Mesenteric fat pad (tissue), 1 donor: ENCODE data around the gene MAP2K2. TPM values are rescaled to one million over a fixed set of nuclear protein-coding genes. Genes with fewer than 3 reads are reported as not detected.
"Not testable (repeated sequence)": the region's sequence is repeated elsewhere in the genome, so short reads cannot be mapped to it uniquely, and the experiment has no call there.

Experiments
- DNase-seq: peaks from one replicate; pipeline ENCODE4 v3.0.0-alpha.2; 2020; ENCODE audit warnings: low spot score
- total RNA-seq: library from RNA; stranded (reverse); fragmentation: NEBNext Ultra II Directional; extraction: Animal tissue kit (Norgen Biotek cat#: 25700); gene quantifications from one replicate; pipeline ENCODE4 v1.2.1, GENCODE V29; 2021
- donor health status: DM: yes; HTN: yes; CAD: no.

Gene MAP2K2
- total RNA-seq, 1 donor from 2014 or later: 110 TPM

- DNase-seq: no peak
Measured at GRCh38 chr19:4130744-4131438, 7.0 kb upstream of the MAP2K2 start.

GRCh38 chr19:4129050-4129449 is 5.1 kb upstream of the MAP2K2 start:
- DNase-seq: not testable (repeated sequence)

DNA sequence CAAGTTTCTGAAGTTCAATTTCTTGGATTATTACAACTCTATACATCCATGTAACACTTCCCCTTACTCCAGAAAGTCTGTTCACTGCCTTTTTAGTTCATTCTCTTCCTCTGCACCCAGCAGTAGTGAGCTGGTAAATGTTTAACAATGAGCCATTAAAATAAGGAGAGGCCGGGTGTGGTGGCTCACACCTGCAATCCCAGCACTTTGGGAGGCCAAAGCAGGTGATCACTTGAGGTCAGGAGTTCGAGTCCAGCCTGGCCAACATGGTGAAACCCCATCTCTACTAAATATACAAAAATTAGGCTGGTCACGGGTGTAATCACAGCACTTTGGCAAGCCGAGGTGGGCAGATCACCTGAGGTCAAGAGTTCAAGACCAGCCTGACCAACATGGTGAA is 3.4 kb upstream of the MAP2K2 start:
- not testable (repeated sequence) for DNase-seq

GRCh38 chr19:4124638-4125037 is 716 bp upstream of the MAP2K2 start:
- no peak for DNase-seq

GRCh38 chr19:4122480-4122879 is 1.4 kb downstream of the MAP2K2 start:
- DNase-seq: no peak

DNA sequence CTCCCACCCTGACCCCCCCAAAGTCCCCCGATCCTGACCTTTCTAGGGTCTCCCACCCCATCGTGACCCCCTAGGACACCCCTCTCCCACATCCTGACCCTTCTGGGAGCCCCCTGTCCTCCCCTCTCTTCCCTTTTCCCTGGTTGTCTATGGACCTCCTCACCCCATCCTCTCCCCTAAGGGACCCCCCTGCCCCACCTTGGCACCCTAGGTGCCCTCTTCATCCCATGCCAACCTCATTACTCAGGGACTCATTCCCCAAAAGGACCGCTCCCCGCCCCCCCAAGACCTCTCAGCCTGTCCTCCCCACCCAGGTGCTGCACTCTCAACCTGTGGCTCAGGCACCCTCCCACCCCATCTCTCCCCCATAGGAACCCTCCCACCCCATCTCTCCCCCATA is 2.1 kb downstream of the MAP2K2 start:
- DNase-seq: no peak

GRCh38 chr19:4121273-4121612 is 2.7 kb downstream of the MAP2K2 start:
- no peak for DNase-seq

- no peak for DNase-seq
Measured at GRCh38 chr19:4120559-4121272, 3.2 kb downstream of the MAP2K2 start.

GRCh38 chr19:4119763-4120162 is 4.2 kb downstream of the MAP2K2 start:
- DNase-seq: no peak

DNA sequence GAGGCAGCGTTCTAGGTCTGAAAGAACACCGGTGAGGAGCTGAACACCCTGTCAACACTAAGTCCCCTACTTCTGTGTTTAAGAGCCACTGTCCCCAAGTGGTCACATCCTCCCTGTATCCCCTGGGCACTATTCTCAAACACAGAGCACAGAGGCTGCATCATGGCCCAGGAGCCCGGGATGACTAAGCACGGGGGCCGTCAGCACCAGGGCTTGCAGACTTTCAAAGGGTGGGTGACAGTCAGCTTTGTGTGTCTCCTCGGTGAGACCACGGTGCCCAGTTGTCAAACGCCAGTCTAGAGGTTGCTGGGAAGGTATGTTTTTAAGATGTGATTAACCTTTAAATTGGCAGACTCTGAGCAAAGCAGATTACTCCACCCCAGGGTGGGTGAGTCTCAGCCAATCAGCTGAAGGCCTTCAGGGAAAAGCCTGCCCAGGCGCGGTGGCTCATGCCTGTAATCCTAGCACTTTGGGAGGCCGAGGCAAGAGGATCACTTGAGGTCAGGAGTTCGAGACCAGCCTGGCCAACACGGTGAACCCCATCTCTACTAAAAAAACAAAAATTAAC is 8.0 kb downstream of the MAP2K2 start:
- DNase-seq: no peak

DNA sequence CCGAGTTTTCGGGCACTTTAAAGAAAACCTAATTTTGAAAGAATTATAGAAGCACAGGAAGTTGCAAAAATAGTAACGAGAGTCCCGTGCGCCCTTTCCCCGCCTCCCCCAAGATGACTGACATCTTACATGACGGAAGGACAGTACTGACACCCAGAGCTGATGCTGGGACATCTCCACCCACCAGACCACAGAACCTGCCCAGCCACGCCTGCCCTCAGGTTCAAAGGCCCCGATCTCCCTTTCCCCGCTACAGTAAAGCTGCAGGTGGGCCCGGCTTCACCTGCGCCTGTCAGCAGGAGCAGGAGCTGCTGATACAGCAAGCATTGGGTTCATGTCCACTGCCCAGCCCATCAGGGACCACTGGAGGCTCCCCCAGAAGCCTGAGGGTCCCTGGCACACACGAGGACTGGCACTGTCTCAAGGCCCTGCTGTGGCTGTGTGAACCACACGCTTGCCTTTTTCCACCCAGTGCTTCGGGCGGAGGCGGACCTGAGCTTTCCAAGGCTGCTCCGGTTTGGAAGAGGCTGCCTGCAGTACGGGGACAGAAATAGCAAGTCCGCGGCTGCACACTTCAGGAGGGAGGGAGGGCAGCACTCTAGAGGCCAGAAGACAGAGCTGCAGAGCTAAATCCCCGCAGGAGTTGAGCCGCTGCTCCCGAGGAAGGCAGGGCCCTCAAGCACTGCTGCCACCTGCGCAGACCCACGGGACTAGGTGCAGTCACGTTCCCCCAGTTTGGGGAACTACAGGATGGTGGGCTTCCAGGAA is 8.7 kb downstream of the MAP2K2 start:
- DNase-seq: no peak

DNA sequence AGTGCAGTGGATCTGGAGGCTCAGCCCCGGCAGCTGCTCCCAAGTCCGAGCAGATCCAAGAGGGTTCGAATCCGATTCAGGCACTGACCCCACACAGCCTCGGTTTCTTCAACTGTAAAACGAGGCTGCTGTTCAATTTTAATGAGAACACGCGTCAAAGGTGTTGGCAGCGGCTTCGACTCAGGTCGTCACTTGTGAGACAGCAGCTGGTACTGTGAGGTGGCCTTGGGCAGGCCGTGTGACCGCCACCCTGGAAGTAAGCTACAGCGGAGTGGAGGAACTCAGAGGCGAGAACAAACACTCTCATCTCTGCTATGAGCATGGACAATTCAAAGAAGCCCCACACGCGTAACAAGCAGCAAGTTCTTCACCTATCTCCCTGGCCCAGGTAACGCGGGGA is 9.7 kb downstream of the MAP2K2 start:
- no peak for DNase-seq

DNA sequence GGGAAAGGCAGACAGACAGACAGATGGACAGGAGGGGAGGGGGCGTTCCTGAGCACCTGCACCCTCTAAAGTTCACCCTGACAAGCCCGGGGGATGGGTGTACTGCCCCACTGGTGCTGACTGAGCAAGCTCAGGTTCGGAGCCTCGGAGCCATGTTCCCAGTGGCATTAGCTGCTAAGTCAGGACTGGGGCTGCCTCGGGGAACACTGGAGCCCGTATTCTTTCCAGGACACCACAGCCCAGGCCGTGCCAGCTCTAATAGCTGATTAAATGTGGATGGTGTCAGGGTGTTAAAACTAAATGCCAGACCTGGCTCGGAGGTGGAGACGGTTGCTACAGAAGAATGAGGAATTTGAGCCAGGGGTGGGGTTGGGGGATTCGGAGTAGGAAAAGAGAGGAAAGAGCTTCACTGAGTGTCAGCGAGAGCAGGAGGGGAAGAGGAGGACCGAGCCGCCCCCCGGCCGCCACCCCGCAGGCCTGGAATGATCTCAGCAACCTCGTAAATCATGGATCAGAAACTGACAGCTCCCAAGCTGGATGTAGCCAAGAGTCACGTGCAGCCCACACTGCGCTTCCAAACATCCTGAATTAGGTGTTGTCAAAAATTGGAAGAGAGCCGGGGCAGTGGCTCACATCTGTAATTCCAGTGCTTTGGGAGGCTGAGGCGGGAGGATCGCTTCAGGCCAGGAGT is 10.4 kb downstream of the MAP2K2 start:
- no peak for DNase-seq

- no peak for DNase-seq
Measured at GRCh38 chr19:4112367-4112766, 11.6 kb downstream of the MAP2K2 start.

DNA sequence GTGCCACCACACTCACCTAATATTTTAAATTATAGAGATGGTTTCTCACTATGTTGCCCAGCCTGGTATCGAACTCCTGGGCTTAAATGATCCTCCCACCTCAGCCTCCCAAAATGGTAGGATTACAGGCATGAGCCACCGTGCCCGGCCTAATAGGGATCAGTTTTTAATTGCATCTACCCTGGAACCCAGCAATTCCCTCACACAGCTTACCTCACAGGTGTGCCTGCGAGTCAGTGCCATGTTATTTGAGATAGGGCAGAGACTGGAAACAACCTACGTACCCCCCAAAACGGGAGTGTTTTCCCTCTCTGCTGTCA is 14.3 kb downstream of the MAP2K2 start:
- DNase-seq: no peak

GRCh38 chr19:4108767-4109625 is 14.9 kb downstream of the MAP2K2 start:
- DNase-seq: no peak

DNA sequence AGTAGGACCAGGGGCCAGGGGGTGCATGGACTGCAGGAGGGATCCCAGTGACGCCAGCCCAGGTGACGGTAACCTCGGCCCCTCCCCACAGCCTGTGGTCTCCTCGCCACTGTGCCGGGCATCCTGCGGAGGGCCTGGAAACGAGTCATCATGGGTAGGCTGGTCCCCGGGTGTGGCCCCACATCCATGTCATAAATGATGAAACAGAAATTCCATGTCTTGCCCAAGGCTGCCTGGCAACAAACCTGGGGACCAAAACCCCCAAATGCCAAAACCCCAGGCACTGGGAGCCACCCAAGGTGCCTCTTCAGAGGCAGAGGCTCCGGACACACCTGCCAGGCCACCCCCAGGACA is 20.9 kb downstream of the MAP2K2 start:
- no peak for DNase-seq

DNA sequence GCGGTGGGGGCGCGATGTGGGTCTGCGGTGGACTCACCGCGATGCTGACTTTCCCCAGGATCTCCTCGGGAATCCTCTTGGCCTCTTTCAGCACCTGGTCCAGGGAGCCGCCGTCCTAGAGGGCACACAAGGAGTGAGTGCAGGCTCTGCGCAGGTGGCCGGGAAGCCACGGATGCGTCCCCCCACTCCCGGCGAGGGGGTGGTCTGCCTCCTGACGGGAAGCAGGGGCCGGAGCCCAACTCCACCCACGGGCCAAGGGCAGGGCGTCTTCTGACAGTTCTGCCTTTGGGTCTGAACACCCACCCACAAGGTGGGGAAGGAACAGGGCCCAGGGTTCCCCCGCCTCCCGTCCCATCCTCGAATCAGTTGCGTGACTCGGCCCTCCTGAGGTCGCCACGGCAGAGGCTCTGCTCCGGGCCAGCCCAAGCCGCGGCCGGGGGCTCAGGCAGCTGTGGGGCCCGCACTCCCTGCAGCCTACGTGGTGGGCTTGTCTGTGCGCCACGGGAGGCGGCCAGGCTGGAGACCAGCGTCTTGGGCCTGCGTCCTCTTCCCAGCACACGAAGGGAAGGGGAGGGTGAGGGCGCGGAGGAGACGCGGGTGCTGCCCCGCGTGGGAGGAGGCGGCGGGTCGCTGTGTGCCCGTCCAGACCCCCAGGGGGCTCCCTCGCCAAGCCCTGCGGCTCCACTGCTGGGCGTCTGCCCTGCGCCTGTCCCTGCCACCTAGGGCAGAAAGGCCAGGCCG is 21.4 kb downstream of the MAP2K2 start:
- no peak for DNase-seq

GRCh38 chr19:4101496-4101770 is 22.5 kb downstream of the MAP2K2 start:
- DNase-seq: no peak
